ENCODE data around the gene ATG4D.

GRCh38 chr19:10525636-10526035, 18.1 kb upstream of the ATG4D start:
- TF ChIP-seq GATA3 (IDR thresholded peaks at IDR 0.05; ENCODE audit: low read depth, low read length) (no peak), GATA2 (IDR thresholded peaks at IDR 0.05; ENCODE audit: low read depth, low read length) (no peak)

Data from SH-SY5Y (cell line).